Measurements from ENCODE around the gene GRM5. TPM values are rescaled to one million over a fixed set of nuclear protein-coding genes. Genes with fewer than 3 reads are reported as not detected.
"Not testable (repeated sequence)": the region's sequence is repeated elsewhere in the genome, so short reads cannot be mapped to it uniquely, and the experiment has no call there.

Gene GRM5
- total and polyA plus RNA-seq, 4 donors = not detected

- no peak for TF ChIP-seq GABPA (IDR thresholded peaks at IDR 0.05 in 1 of 2, conservative IDR thresholded peaks at IDR 0.05 in 1 of 2)
- no peak for TF ChIP-seq MAX (IDR thresholded peaks at IDR 0.05)
- no peak for TF ChIP-seq NR2F2 (IDR thresholded peaks at IDR 0.05)
- TF ChIP-seq ZBTB33 (IDR thresholded peaks at IDR 0.05) = no peak
- no peak for TF ChIP-seq HNF4G (IDR thresholded peaks at IDR 0.05)
- TF ChIP-seq FOXA1 (IDR thresholded peaks at IDR 0.05) = no peak
- Histone ChIP-seq H3K27ac (ENCODE audit: low read depth in 1 of 2, low read length in 2 of 2) (no peak overlapping the region), H3K36me3 (ENCODE audit: control insufficient read depth in 4 of 4, insufficient read depth in 3 of 4, low read depth in 1 of 4, low read length in 3 of 4) (no peaks in the 10 kb centered on the region), H3K4me3 (ENCODE audit: low read depth in 1 of 3, low read length in 3 of 3) (no peak overlapping the region), H3K4me1 (ENCODE audit: control insufficient read depth in 4 of 4, insufficient read depth in 4 of 4, low read length in 3 of 4) (no peaks in the 10 kb centered on the region), H3K27me3 (ENCODE audit: control insufficient read depth in 4 of 4, insufficient read depth in 4 of 4, low read length in 3 of 4) (peaks cover 0 to 3% (median 0%) of the 10 kb centered on the region in 4 donors), H3K9me3 (ENCODE audit: control insufficient read depth in 4 of 4, low read length in 3 of 4) (no peaks in the 10 kb centered on the region), H3K9ac (ENCODE audit: low read depth in 1 of 2, low read length in 2 of 2) (no peak overlapping the region)
- 81% methylated on average over 4 of the region's 4 CpGs for WGBS
- DNase-seq (ENCODE audit: low spot score) = no peak
Observed at GRCh38 chr11:88464528-88464927, 601.3 kb downstream of the GRM5 start.

GRCh38 chr11:88463301-88463700, 602.5 kb downstream of the GRM5 start:
- H3K4me3 ChIP-seq (ENCODE audit: low read depth in 1 of 3, low read length in 3 of 3); H3K9ac ChIP-seq (ENCODE audit: low read depth in 1 of 2, low read length in 2 of 2); DNase-seq (ENCODE audit: low spot score); H3K27ac ChIP-seq (ENCODE audit: low read depth in 1 of 2, low read length in 2 of 2); H3K27me3 ChIP-seq (ENCODE audit: control insufficient read depth in 4 of 4, insufficient read depth in 4 of 4, low read length in 3 of 4); H3K9me3 ChIP-seq (ENCODE audit: control insufficient read depth in 4 of 4, low read length in 3 of 4); H3K36me3 ChIP-seq (ENCODE audit: control insufficient read depth in 4 of 4, insufficient read depth in 3 of 4, low read depth in 1 of 4, low read length in 3 of 4); H3K4me1 ChIP-seq (ENCODE audit: control insufficient read depth in 4 of 4, insufficient read depth in 4 of 4, low read length in 3 of 4): not testable (repeated sequence)
- 73% methylated on average over 6 of the region's 6 CpGs for WGBS

- H3K27ac ChIP-seq (ENCODE audit: low read depth in 1 of 2, low read length in 2 of 2); H3K27me3 ChIP-seq (ENCODE audit: control insufficient read depth in 4 of 4, insufficient read depth in 4 of 4, low read length in 3 of 4); H3K9me3 ChIP-seq (ENCODE audit: control insufficient read depth in 4 of 4, low read length in 3 of 4); H3K4me1 ChIP-seq (ENCODE audit: control insufficient read depth in 4 of 4, insufficient read depth in 4 of 4, low read length in 3 of 4); H3K4me3 ChIP-seq (ENCODE audit: low read depth in 1 of 3, low read length in 3 of 3); H3K9ac ChIP-seq (ENCODE audit: low read depth in 1 of 2, low read length in 2 of 2); DNase-seq (ENCODE audit: low spot score); H3K36me3 ChIP-seq (ENCODE audit: control insufficient read depth in 4 of 4, insufficient read depth in 3 of 4, low read depth in 1 of 4, low read length in 3 of 4): not testable (repeated sequence)
- 78% methylated on average over 4 of the region's 4 CpGs for WGBS
Observed at GRCh38 chr11:88458047-88458446, 607.7 kb downstream of the GRM5 start.

- no peaks in the 10 kb centered on the region for H3K4me1 ChIP-seq (ENCODE audit: control insufficient read depth in 4 of 4, insufficient read depth in 4 of 4, low read length in 3 of 4)
- H3K9me3 ChIP-seq (ENCODE audit: control insufficient read depth in 4 of 4, low read length in 3 of 4) = no peaks in the 10 kb centered on the region
- no peak overlapping the region for H3K4me3 ChIP-seq (ENCODE audit: low read depth in 1 of 3, low read length in 3 of 3)
- TF ChIP-seq GABPA (IDR thresholded peaks at IDR 0.05 in 1 of 2, conservative IDR thresholded peaks at IDR 0.05 in 1 of 2) = no peak
- TF ChIP-seq RXRA (IDR thresholded peaks at IDR 0.05) = no peak
- TF ChIP-seq JUND (IDR thresholded peaks at IDR 0.05) = no peak
- H3K36me3 ChIP-seq (ENCODE audit: control insufficient read depth in 4 of 4, insufficient read depth in 3 of 4, low read depth in 1 of 4, low read length in 3 of 4) = no peaks in the 10 kb centered on the region
- 87% methylated on average over 2 of the region's 2 CpGs for WGBS
- H3K27ac ChIP-seq (ENCODE audit: low read depth in 1 of 2, low read length in 2 of 2) = no peak overlapping the region
- no peaks in the 10 kb centered on the region for H3K27me3 ChIP-seq (ENCODE audit: control insufficient read depth in 4 of 4, insufficient read depth in 4 of 4, low read length in 3 of 4)
- H3K9ac ChIP-seq (ENCODE audit: low read depth in 1 of 2, low read length in 2 of 2) = no peak overlapping the region
- DNase-seq (ENCODE audit: low spot score) = no peak
Observed at GRCh38 chr11:88455974-88456373, 609.8 kb downstream of the GRM5 start.
